ENCODE results near the gene LIF.

The LIF gene

GRCh38 chr22:30245985-30246813, at the start of gene LIF:
TSS of gene LIF (minus strand) at chr22:30246759. CDS start at chr22:30246695, 64 bp downstream.
- peak; percentile 65 for DNase-seq

GRCh38 chr22:30296324-30296723, 49.8 kb upstream of the LIF start:
- peak; percentile 40 for DNase-seq

GRCh38 chr22:30295576-30295975, 49.0 kb upstream of the LIF start:
- DNase-seq, result no peak

GRCh38 chr22:30294830-30295229, 48.3 kb upstream of the LIF start:
- no peak for DNase-seq

- no peak for DNase-seq
These were observed 47.5 kb upstream of the LIF start for GRCh38 chr22:30294066-30294465.

- no peak for DNase-seq
These were observed 46.5 kb upstream of the LIF start for GRCh38 chr22:30293026-30293425.

- DNase-seq, result no peak
These were observed 45.8 kb upstream of the LIF start for GRCh38 chr22:30292069-30292970.

- DNase-seq, result no peak
These were observed 44.7 kb upstream of the LIF start for GRCh38 chr22:30291058-30291892.

GRCh38 chr22:30290342-30291057, 43.9 kb upstream of the LIF start:
- peak; percentile 31 for DNase-seq

GRCh38 chr22:30289980-30290313, 43.4 kb upstream of the LIF start:
- no peak for DNase-seq

- DNase-seq, result peak; percentile 96
These were observed 42.8 kb upstream of the LIF start, which contains the start of gene CASTOR1 for GRCh38 chr22:30289141-30289979. TSS of gene CASTOR1 (minus strand) at chr22:30289505. CDS start at chr22:30289497, 8 bp downstream.

GRCh38 chr22:30288419-30289140, 42.0 kb upstream of the LIF start:
- DNase-seq, result no peak

- peak; percentile 93 for DNase-seq
These were observed 41.3 kb upstream of the LIF start for GRCh38 chr22:30287648-30288418.

- peak; percentile 91 for DNase-seq
These were observed 40.5 kb upstream of the LIF start for GRCh38 chr22:30286813-30287647.

GRCh38 chr22:30286331-30286730, 39.8 kb upstream of the LIF start:
- DNase-seq, result no peak

- DNase-seq, result no peak
These were observed 39.3 kb upstream of the LIF start for GRCh38 chr22:30285846-30286200.

GRCh38 chr22:30285176-30285845, 38.8 kb upstream of the LIF start:
- DNase-seq, result no peak

GRCh38 chr22:30284666-30285065, 38.1 kb upstream of the LIF start:
- no peak for DNase-seq
